ENCODE data around the gene RAMACL. TPM values are rescaled to one million over a fixed set of nuclear protein-coding genes. Genes with fewer than 3 reads are reported as not detected.

Gene RAMACL
- total RNA-seq, 2 donors from 2014 or later, result 0.99 to 10.9 TPM

GRCh38 chr6:166604911-166605310 lies 18.4 kb upstream of the RAMACL start:
- ATAC-seq, result no peak
- no peaks in the 10 kb centered on the region for H3K9me3 ChIP-seq
- intact Hi-C loops (cut with DNase I), result no loop called here
- no peak overlapping the region for H3K27ac ChIP-seq
- no peak for DNase-seq
- no peak overlapping the region for H3K4me3 ChIP-seq
- H3K27me3 ChIP-seq, result no peaks in the 10 kb centered on the region
- no peaks in the 10 kb centered on the region for H3K36me3 ChIP-seq (replicated peaks in 1 of 2; ENCODE audit: insufficient read depth in 1 of 2, low read depth in 2 of 2)
- TF ChIP-seq CTCF (IDR thresholded peaks at IDR 0.05), result no peak
- no peak for TF ChIP-seq POLR2A (IDR thresholded peaks at IDR 0.05)
- WGBS, 2 donors, result 89% methylated on average over 6 of the region's 6 CpGs
- H3K4me1 ChIP-seq, result no peaks in the 10 kb centered on the region

- Histone ChIP-seq H3K36me3 (replicated peaks in 1 of 2; ENCODE audit: insufficient read depth in 1 of 2, low read depth in 2 of 2) (no peaks in the 10 kb centered on the region), H3K27me3 (no peaks in the 10 kb centered on the region), H3K9me3 (no peaks in the 10 kb centered on the region), H3K4me3 (no peak overlapping the region), H3K27ac (no peak overlapping the region), H3K4me1 (no peaks in the 10 kb centered on the region)
- intact Hi-C loops (cut with DNase I), result no loop called here
- DNase-seq (no peak), ATAC-seq (no peak)
- TF ChIP-seq CTCF (IDR thresholded peaks at IDR 0.05) (no peak), POLR2A (IDR thresholded peaks at IDR 0.05) (no peak)
- WGBS, 2 donors, result 95 to 97% methylated on average over 9 of the region's 9 CpGs
Measured at GRCh38 chr6:166604328-166604727, 17.9 kb upstream of the RAMACL start.

GRCh38 chr6:166603043-166603690 lies 16.7 kb upstream of the RAMACL start:
- WGBS, 2 donors, result 87 to 93% methylated on average over 14 of the region's 14 CpGs

GRCh38 chr6:166601956-166602355 lies 15.5 kb upstream of the RAMACL start:
- TF ChIP-seq POLR2A (IDR thresholded peaks at IDR 0.05) (no peak), CTCF (IDR thresholded peaks at IDR 0.05) (no peak)
- no peaks in the 10 kb centered on the region for H3K27me3 ChIP-seq
- H3K36me3 ChIP-seq (replicated peaks in 1 of 2; ENCODE audit: insufficient read depth in 1 of 2, low read depth in 2 of 2), result no peaks in the 10 kb centered on the region
- H3K27ac ChIP-seq, result no peak overlapping the region
- no peaks in the 10 kb centered on the region for H3K4me1 ChIP-seq
- H3K4me3 ChIP-seq, result no peak overlapping the region
- no peaks in the 10 kb centered on the region for H3K9me3 ChIP-seq
- intact Hi-C loops (cut with DNase I), result no loop called here
- WGBS, 2 donors, result 92% methylated on average over 10 of the region's 10 CpGs
- DNase-seq (no peak), ATAC-seq (no peak)

More at GRCh38 chr6:166603043-166603690, 16.7 kb upstream of the RAMACL start:
- intact Hi-C loops (cut with DNase I), result no loop called here
- Histone ChIP-seq H3K4me1 (no peaks in the 10 kb centered on the region), H3K27me3 (no peaks in the 10 kb centered on the region), H3K36me3 (replicated peaks in 1 of 2; ENCODE audit: insufficient read depth in 1 of 2, low read depth in 2 of 2) (no peaks in the 10 kb centered on the region), H3K27ac (no peak overlapping the region), H3K4me3 (no peak overlapping the region), H3K9me3 (no peaks in the 10 kb centered on the region)
- no peak for DNase-seq
- TF ChIP-seq CTCF (IDR thresholded peaks at IDR 0.05), result no peak
- no peak for TF ChIP-seq POLR2A (IDR thresholded peaks at IDR 0.05)
- ATAC-seq, result no peak

GRCh38 chr6:166600931-166601330 lies 14.5 kb upstream of the RAMACL start:
- no peak for TF ChIP-seq POLR2A (IDR thresholded peaks at IDR 0.05)
- no peak overlapping the region for H3K4me3 ChIP-seq
- intact Hi-C loops (cut with DNase I), result no loop called here
- no peaks in the 10 kb centered on the region for H3K4me1 ChIP-seq
- no peaks in the 10 kb centered on the region for H3K36me3 ChIP-seq (replicated peaks in 1 of 2; ENCODE audit: insufficient read depth in 1 of 2, low read depth in 2 of 2)
- no peaks in the 10 kb centered on the region for H3K27me3 ChIP-seq
- ATAC-seq (no peak), DNase-seq (no peak)
- H3K9me3 ChIP-seq, result no peaks in the 10 kb centered on the region
- no peak overlapping the region for H3K27ac ChIP-seq
- WGBS, 2 donors, result 65 to 73% methylated on average over 2 of the region's 2 CpGs
